Iris pigment epithelial cell (primary cell): ENCODE measurements around the gene DNAJB1.
"Not testable (repeated sequence)": the region's sequence is repeated elsewhere in the genome, so short reads cannot be mapped to it uniquely, and the experiment has no call there.

ENCODE experiments used
- DNase-seq: peaks from one replicate; pipeline ENCODE4 v3.0.0-alpha.2; 2011; ENCODE audit warnings: low read depth

DNAJB1 gene

GRCh38 chr19:14553042-14553938 is 35.1 kb upstream of the DNAJB1 start:
- DNase-seq = no peak

- DNase-seq = not testable (repeated sequence)
These were observed 33.8 kb upstream of the DNAJB1 start for GRCh38 chr19:14552006-14552360.

- peak; percentile 46 for DNase-seq
These were observed 33.2 kb upstream of the DNAJB1 start for GRCh38 chr19:14551134-14552005.

GRCh38 chr19:14550201-14550754 is 32.1 kb upstream of the DNAJB1 start:
- DNase-seq = peak; percentile 62

- DNase-seq = no peak
These were observed 27.5 kb upstream of the DNAJB1 start for GRCh38 chr19:14545716-14546082.

GRCh38 chr19:14544977-14545715 is 26.9 kb upstream of the DNAJB1 start:
- DNase-seq = peak; percentile 47

GRCh38 chr19:14544047-14544446 is 25.9 kb upstream of the DNAJB1 start:
- DNase-seq = no peak

- DNase-seq = peak; percentile 28
These were observed 24.6 kb upstream of the DNAJB1 start for GRCh38 chr19:14542711-14543328.

GRCh38 chr19:14541979-14542378 is 23.8 kb upstream of the DNAJB1 start:
- DNase-seq = not testable (repeated sequence)

- no peak for DNase-seq
These were observed 22.7 kb upstream of the DNAJB1 start for GRCh38 chr19:14540741-14541525.

- DNase-seq = peak; percentile 85
These were observed 18.9 kb upstream of the DNAJB1 start for GRCh38 chr19:14536926-14537692.

GRCh38 chr19:14533450-14533849 is 15.3 kb upstream of the DNAJB1 start:
- DNase-seq = no peak

GRCh38 chr19:14530506-14530905 is 12.3 kb upstream of the DNAJB1 start:
- no peak for DNase-seq

GRCh38 chr19:14530005-14530348 is 11.8 kb upstream of the DNAJB1 start:
- DNase-seq = no peak

GRCh38 chr19:14529254-14530004 is 11.2 kb upstream of the DNAJB1 start, which contains the start of gene TECR:
TSS of gene TECR (plus strand) at chr19:14529594. CDS start at chr19:14529697, 103 bp downstream.
- peak; percentile 100 for DNase-seq

GRCh38 chr19:14528419-14529253 is 10.4 kb upstream of the DNAJB1 start:
- DNase-seq = no peak

- DNase-seq = no peak
These were observed 8.2 kb upstream of the DNAJB1 start for GRCh38 chr19:14526423-14526822.

GRCh38 chr19:14525729-14526128 is 7.5 kb upstream of the DNAJB1 start:
- no peak for DNase-seq
